Right lobe of liver (tissue), 4 donors: ENCODE results near the gene PROB1.

Experiments used
- POLR2A ChIP-seq: fragments of 450-650 bp; IDR thresholded peaks from one replicate; pipeline ENCODE4 v1.6.1; 2017; ENCODE audit warnings: antibody characterized with exemption, mild to moderate bottlenecking
- TF ChIP-seq, protein P1 (sequence below), 4 donors: fragments of 200-600 bp in 3 of 4; fragments of 450-650 bp in 1 of 4; IDR thresholded peaks; one replicate each; pipeline versions ENCODE4 v1.5.1 to v1.8.0; 2016 to 2022; ENCODE audit warnings: antibody characterized with exemption in 4 of 4, mild to moderate bottlenecking in 2 of 4
- donor health status: DM: no; HTN: no; CAD: no.
- donor health status: DM: no; HTN: no; CAD: no.
- donor health status: DM: no; HTN: yes; CAD: no.

DNA sequence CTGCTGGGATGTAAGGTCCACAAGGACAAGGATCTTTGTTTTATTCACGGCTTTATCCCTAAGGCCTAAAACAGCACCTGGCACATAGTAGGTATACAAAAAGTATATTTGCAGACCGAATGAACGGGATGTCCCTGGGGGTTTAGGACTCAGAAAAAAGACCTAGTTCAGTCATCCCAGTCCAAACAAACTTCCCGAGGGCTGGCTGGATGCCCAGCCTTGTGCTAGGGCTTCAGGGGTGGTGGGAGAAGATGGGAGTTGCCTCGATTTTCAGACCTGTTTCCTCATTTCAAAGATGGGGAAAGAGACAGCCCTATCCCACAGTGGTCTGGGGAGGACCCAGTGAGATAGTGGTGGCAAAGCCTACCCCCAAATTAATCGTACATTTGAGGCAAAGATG, 3.0 kb upstream of the PROB1 start:
- TF ChIP-seq POLR2A = no peak
- TF ChIP-seq, protein P1, sequence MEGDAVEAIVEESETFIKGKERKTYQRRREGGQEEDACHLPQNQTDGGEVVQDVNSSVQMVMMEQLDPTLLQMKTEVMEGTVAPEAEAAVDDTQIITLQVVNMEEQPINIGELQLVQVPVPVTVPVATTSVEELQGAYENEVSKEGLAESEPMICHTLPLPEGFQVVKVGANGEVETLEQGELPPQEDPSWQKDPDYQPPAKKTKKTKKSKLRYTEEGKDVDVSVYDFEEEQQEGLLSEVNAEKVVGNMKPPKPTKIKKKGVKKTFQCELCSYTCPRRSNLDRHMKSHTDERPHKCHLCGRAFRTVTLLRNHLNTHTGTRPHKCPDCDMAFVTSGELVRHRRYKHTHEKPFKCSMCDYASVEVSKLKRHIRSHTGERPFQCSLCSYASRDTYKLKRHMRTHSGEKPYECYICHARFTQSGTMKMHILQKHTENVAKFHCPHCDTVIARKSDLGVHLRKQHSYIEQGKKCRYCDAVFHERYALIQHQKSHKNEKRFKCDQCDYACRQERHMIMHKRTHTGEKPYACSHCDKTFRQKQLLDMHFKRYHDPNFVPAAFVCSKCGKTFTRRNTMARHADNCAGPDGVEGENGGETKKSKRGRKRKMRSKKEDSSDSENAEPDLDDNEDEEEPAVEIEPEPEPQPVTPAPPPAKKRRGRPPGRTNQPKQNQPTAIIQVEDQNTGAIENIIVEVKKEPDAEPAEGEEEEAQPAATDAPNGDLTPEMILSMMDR (IDR thresholded peaks at IDR 0.05) = no peak
